Pancreas (tissue), 10 donors: Measurements from ENCODE around the gene CHST8. TPM values are rescaled to one million over a fixed set of nuclear protein-coding genes. Genes with fewer than 3 reads are reported as not detected.

Source experiments
- ATAC-seq, 4 donors: fragments of 200-7000 bp; cut with Tn5 transposase; one replicate each; pipeline versions ENCODE4 v1.8.0 to v1.9.1; 2020; ENCODE audit warnings: mild to moderate bottlenecking in 4 of 4, moderate library complexity in 4 of 4
- DNase-seq, 6 donors: peaks; one replicate each; pipeline ENCODE4 v3.0.0-alpha.2; 2020
- FAIRE-seq: peaks from 2 replicates; lab custom pipeline; 2012; peaks lifted over from hg19 to GRCh38; lab: Jason Lieb, UNC
- H3K27ac ChIP-seq, 4 donors: fragments of 200-600 bp; sonication (generic); 1 replicate in 3 of 4; 2 replicates in 1 of 4; pipeline versions ENCODE4 v1.5.0 to v1.8.0; 2020
- H3K27me3 ChIP-seq, 4 donors: fragments of 200-600 bp; one replicate each; pipeline ENCODE4 v1.8.0; 2021
- H3K36me3 ChIP-seq, 3 donors: fragments of 200-600 bp; sonication (generic) in 1 of 3; one replicate each; pipeline versions ENCODE4 v1.5.0 to v1.8.0; 2020 to 2021
- H3K4me1 ChIP-seq, 3 donors: fragments of 200-600 bp; one replicate each; pipeline ENCODE4 v1.8.0; 2021
- H3K4me3 ChIP-seq, 4 donors: fragments of 200-600 bp; sonication (generic) in 2 of 4; one replicate each; pipeline versions ENCODE4 v1.5.0 to v1.8.0; 2020 to 2021
- H3K9me3 ChIP-seq, 4 donors: fragments of 200-600 bp; one replicate each; pipeline ENCODE4 v1.8.0; 2021
- WGBS, 2 donors: extraction: QIAGEN DNeasy Blood & Tissue Kit; methylation state at CpG; one replicate each; pipeline ENCODE4 v1.1.7; 2013; 5-methylcytosine and 5-hydroxymethylcytosine counted together
- intact Hi-C, 3 donors: fragments of 100-400 bp; cut with DNase I; formaldehyde crosslinking; loops; one replicate each; pipeline versions ENCODE4 v1.11.1 to v1.14.2; 2022
- polyA plus RNA-seq, 2 donors: library from polyadenylated mRNA; stranded (reverse); fragments of 200-250 nt; gene quantifications; one replicate each; pipeline ENCODE4 v1.2.3, GENCODE V29; 2013
- total RNA-seq, 6 donors: library from RNA; stranded (reverse); fragmentation: NEBNext Ultra II Directional in 4 of 6; extraction: Animal tissue kit (Norgen Biotek cat#: 25700) in 4 of 6; gene quantifications; one replicate each; pipeline versions ENCODE4 v1.2.1 to v1.2.4, GENCODE V29; 2021 to 2023
- TF ChIP-seq, protein P1 (sequence below), 4 donors: fragments of 200-600 bp; sonication (generic) in 3 of 4; IDR thresholded peaks; one replicate each; pipeline versions ENCODE4 v1.5.0 to v1.8.0; 2021; ENCODE audit warnings: antibody characterized with exemption in 4 of 4
- donor health status: healthy with polysubstance abuse.
- donor health status: DM: no; HTN: no; CAD: no; lungs with moderate emphysema.
- donor health status: DM: no; HTN: no; CAD: no.
- donor health status: control.
- donor health status: control.
- donor health status: Bipolar disorder and iron deficiency.
- donor health status: DM: yes; HTN: yes; CAD: no.
- donor health status: DM: no; HTN: no; CAD: no.
- donor health status: DM: no; HTN: no; CAD: no.
- donor health status: DM: yes; HTN: yes; CAD: no.

The CHST8 gene
- total and polyA plus RNA-seq, 8 donors = 0.41 to 3.6 (median 0.89) TPM

DNA sequence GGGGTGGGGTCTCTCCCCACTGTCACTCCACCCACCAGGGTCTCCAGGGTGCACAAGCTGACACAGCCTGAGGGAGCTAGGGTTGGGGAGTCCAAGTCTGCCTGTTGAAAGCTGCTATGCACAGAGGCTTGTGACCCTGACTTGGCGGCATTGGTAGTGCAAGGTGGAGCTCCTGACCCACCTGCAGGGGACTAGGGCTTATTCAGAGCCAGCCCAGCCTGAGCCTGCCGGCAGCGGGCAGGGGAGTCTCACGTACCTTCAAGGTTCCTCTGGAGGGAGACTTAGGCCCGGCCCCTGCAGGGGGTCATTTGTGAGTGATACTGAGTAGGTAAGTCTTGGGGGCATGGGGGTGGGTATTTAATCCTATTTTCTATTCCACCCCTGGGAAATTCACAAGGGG, 179.7 kb downstream of the CHST8 start:
- ATAC-seq (no peak), DNase-seq (peak in 1 of 6 donors; percentile 59), FAIRE-seq (no peak)
- TF ChIP-seq, protein P1, sequence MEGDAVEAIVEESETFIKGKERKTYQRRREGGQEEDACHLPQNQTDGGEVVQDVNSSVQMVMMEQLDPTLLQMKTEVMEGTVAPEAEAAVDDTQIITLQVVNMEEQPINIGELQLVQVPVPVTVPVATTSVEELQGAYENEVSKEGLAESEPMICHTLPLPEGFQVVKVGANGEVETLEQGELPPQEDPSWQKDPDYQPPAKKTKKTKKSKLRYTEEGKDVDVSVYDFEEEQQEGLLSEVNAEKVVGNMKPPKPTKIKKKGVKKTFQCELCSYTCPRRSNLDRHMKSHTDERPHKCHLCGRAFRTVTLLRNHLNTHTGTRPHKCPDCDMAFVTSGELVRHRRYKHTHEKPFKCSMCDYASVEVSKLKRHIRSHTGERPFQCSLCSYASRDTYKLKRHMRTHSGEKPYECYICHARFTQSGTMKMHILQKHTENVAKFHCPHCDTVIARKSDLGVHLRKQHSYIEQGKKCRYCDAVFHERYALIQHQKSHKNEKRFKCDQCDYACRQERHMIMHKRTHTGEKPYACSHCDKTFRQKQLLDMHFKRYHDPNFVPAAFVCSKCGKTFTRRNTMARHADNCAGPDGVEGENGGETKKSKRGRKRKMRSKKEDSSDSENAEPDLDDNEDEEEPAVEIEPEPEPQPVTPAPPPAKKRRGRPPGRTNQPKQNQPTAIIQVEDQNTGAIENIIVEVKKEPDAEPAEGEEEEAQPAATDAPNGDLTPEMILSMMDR (IDR thresholded peaks at IDR 0.05) = no peak
- H3K4me3 ChIP-seq = no peak overlapping the region
- H3K27ac ChIP-seq = no peak overlapping the region
- H3K27me3 ChIP-seq = no peaks in the 10 kb centered on the region
- H3K9me3 ChIP-seq = no peaks in the 10 kb centered on the region
- peaks cover 0 to 7% (median 7%) of the 10 kb centered on the region in 3 donors for H3K4me1 ChIP-seq
- WGBS, 2 donors = 90 to 91% methylated on average over 5 of the region's 5 CpGs
- H3K36me3 ChIP-seq = no peaks in the 10 kb centered on the region
- intact Hi-C loops = no loop called here

DNA sequence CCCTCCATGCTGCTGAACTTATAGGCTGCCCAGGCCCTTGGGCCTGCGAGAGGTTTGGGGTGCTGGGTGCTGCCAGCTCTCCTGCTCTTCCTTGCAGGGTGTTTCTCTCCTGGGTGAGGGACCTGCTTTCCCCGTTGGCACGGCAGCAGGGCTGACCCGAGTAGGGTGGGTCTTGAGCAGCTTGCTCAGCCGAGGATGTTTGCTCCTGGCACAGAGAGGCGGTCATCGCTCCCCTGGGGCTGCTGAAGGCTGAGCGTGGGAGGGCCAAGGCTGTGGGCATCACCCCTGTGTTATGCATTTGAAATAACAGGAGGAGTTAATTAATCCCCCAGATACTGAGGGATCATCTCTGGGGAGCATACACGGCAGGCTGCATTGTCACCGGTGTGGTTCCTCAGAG, 180.2 kb downstream of the CHST8 start:
- 87 to 88% methylated on average over 10 of the region's 10 CpGs for whole genome bisulfite sequencing, 2 donors
- TF ChIP-seq, protein P1 (IDR thresholded peaks at IDR 0.05) = no peak
- H3K4me3 ChIP-seq = no peak overlapping the region
- H3K27ac ChIP-seq = no peak overlapping the region
- DNase-seq (peak in 1 of 6 donors; percentile 55), ATAC-seq (no peak), FAIRE-seq (no peak)
- no peaks in the 10 kb centered on the region for H3K27me3 ChIP-seq
- peaks cover 0 to 7% (median 7%) of the 10 kb centered on the region in 3 donors for H3K4me1 ChIP-seq
- intact Hi-C loops = no loop called here
- no peaks in the 10 kb centered on the region for H3K36me3 ChIP-seq
- H3K9me3 ChIP-seq = no peaks in the 10 kb centered on the region

DNA sequence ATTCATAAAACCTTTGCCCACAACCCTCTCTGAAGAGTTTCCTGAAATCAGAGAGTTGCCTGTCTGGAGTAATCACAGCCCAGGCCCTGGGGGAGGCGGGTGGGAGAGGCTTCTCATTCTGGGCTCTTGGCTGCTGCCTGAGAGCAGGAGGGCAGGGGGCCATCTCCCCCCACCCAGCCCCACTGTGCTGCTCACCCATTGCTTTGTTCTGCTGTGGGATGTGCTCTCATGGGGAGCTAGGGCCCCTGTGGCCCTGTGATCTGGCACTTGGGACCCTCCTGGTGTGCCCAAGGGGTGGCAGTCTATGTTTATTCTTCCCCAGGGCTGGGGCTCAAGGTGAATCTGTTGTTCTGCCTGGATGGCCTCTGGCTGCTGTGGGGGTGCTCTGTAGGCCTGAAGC, 181.0 kb downstream of the CHST8 start:
- intact Hi-C loops = no loop called here
- peaks cover 0 to 7% (median 7%) of the 10 kb centered on the region in 3 donors for H3K4me1 ChIP-seq
- FAIRE-seq = no peak

DNA sequence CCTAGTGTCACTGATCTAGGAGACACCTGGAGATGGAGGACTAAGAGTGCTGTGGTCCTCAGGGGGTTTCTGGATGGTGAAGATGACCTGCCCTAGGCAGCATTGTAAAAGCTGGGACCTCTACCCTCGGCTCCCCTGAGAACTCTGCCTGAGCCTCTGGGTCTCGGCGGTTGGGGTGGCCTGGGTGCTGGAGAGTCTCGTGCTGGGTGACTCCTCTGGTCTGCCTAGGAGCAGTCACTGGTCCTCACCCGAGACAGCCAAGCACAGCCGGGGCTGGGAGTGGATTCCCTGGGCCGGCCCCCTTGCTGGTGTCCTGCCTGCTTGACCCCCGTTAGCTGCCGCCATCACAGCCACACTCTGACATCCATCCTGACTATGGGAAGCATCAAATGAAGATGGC, 181.6 kb downstream of the CHST8 start:
- 92 to 94% methylated on average over 9 of the region's 9 CpGs for WGBS, 2 donors
- Histone ChIP-seq H3K4me1 (peaks cover 0 to 7% (median 7%) of the 10 kb centered on the region in 3 donors), H3K27me3 (no peaks in the 10 kb centered on the region), H3K27ac (peak overlapping the region in 2 of 4 donors; percentile 31 to 82), H3K36me3 (no peaks in the 10 kb centered on the region), H3K4me3 (no peak overlapping the region), H3K9me3 (no peaks in the 10 kb centered on the region)
- no peak for FAIRE-seq
- intact Hi-C loops = no loop called here
- no peak for ATAC-seq
- peak in 1 of 6 donors; percentile 59 for DNase-seq
- TF ChIP-seq, protein P1 (IDR thresholded peaks at IDR 0.05) = no peak

More for the DNA sequence above, 181.0 kb downstream of the CHST8 start:
- peak in 1 of 6 donors; percentile 43 for DNase-seq
- no peak overlapping the region for H3K4me3 ChIP-seq
- H3K27ac ChIP-seq = peak overlapping the region in 2 of 4 donors; percentile 31 to 82
- no peaks in the 10 kb centered on the region for H3K9me3 ChIP-seq
- TF ChIP-seq, protein P1 (IDR thresholded peaks at IDR 0.05) = no peak
- no peaks in the 10 kb centered on the region for H3K27me3 ChIP-seq
- no peaks in the 10 kb centered on the region for H3K36me3 ChIP-seq
- no peak for ATAC-seq
- WGBS, 2 donors = 92 to 100% methylated on average over 1 of the region's 1 CpG

DNA sequence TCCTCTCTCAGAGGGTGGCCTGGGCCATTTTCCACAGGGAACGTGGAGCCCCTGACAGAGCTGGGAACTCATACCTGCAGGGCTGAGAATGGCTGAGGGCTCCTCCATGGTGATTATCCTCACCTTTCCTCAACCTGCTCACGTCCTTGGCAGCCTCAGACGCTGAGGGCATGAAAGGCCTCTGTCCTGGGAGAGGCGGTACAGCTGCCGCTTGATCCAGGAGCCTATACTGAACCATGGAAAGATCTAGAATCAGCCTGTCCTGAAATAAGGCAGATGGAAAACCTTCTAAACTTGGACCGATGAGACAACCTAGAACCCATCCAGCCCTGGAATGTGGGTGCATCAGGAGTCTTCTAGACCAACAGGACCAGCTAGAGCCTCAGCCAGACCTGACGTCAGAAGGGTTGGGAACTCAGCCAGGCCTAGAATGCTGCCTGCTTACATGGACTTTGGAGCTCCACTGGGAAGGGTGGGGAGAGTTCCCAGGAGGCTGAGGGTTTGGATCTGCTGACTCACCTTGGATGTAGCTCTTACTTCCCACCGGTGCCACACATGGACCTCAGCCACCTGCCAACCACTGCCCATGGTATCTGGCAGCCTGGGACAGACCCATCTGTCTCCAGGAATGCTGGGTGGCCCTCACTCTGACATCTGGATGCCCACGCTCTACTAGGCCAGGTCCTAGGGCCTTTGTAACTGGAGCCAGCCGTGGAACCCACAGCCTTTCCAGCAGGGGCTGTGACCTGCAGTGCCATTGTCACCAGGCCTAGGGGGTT, 182.5 kb downstream of the CHST8 start:
- ATAC-seq = peak; percentile 95 to 96 (median 96)
- Histone ChIP-seq H3K27ac (peak overlapping the region in 3 of 4 donors; percentile 8 to 82 (median 29)), H3K27me3 (no peaks in the 10 kb centered on the region), H3K9me3 (no peaks in the 10 kb centered on the region), H3K4me1 (peaks cover 0 to 7% (median 7%) of the 10 kb centered on the region in 3 donors), H3K4me3 (no peak overlapping the region), H3K36me3 (no peaks in the 10 kb centered on the region)
- 37 to 44% methylated on average over 10 of the region's 10 CpGs for WGBS, 2 donors
- peak; percentile 81 to 95 (median 94) for DNase-seq
- intact Hi-C loops = no loop called here
- TF ChIP-seq, protein P1 (IDR thresholded peaks at IDR 0.05) = no peak
- FAIRE-seq = peak; percentile 78
